AG04450 (cell line): ENCODE results near the gene C8G. TPM values are rescaled to one million over a fixed set of nuclear protein-coding genes. Genes with fewer than 3 reads are reported as not detected.

ENCODE experiments used
- CTCF ChIA-PET: fragments of 300-600, 350-600 bp; formaldehyde crosslinking; extraction: SDS; loops from one replicate; lab custom pipeline; 2022; ENCODE audit warnings: antibody characterized with exemption, inconsistent platforms; lab: Charles Lee
- POLR2A ChIA-PET: fragments of 350-600 bp; formaldehyde crosslinking; extraction: SDS; loops from one replicate; lab custom pipeline; 2021; ENCODE audit warnings: antibody characterized with exemption, inconsistent platforms; lab: Yijun Ruan, JAX
- DNase-seq: peaks from one replicate; pipeline ENCODE4 v3.0.0-alpha.2; 2011; ENCODE audit warnings: low read depth, low spot score
- H3K27ac ChIP-seq: one replicate; pipeline ENCODE4 v1.5.1; 2012; ENCODE audit warnings: low read depth, low read length, control low read depth
- H3K27me3 ChIP-seq: one replicate; pipeline ENCODE4 v1.6.0; 2012; ENCODE audit warnings: low read length; ENCODE audit not compliant: control insufficient read depth, insufficient read depth
- H3K4me3 ChIP-seq: 2 replicates; pipeline ENCODE4 v1.5.1; 2011; ENCODE audit warnings: mild to moderate bottlenecking, low read depth, low read length, control low read depth
- H3K9me3 ChIP-seq: 2 replicates; pipeline ENCODE4 v1.5.1; 2012; ENCODE audit warnings: low read length; ENCODE audit not compliant: control insufficient read depth, insufficient read depth
- CTCF ChIP-seq: IDR thresholded peaks from 2 replicates; pipeline ENCODE4 v1.5.1; 2011; ENCODE audit warnings: low read depth, low read length, control low read depth, inconsistent platforms
- polyA plus RNA-seq: library from polyadenylated mRNA; depleted of rRNA; stranded (reverse); fragments of >200 nt; gene quantifications from 2 replicates; pipeline ENCODE4 v1.2.3, GENCODE V29; 2011

The C8G gene
- polyA plus RNA-seq, 1 experiment: 0.41 TPM

GRCh38 chr9:136952876-136953770, 8.1 kb downstream of the C8G start:
- TF ChIP-seq CTCF: no peak
- H3K4me3 ChIP-seq: no peak overlapping the region
- H3K27ac ChIP-seq: no peak overlapping the region
- H3K27me3 ChIP-seq: peaks cover 8% of the 10 kb centered on the region
- no peak for DNase-seq
- ChIA-PET POLR2A (no interaction called here), CTCF (interaction anchor here (1.4 kb wide), 1 partner anchor 82 kb away, joined by 6 read pairs; no protein-coding TSS in a partner anchor)
- no peaks in the 10 kb centered on the region; the same call in 1 of the 2 replicates for H3K9me3 ChIP-seq

GRCh38 chr9:136953771-136954269, 8.8 kb downstream of the C8G start:
- no peaks in the 10 kb centered on the region; the same call in 1 of the 2 replicates for H3K9me3 ChIP-seq
- H3K4me3 ChIP-seq: no peak overlapping the region
- CTCF ChIA-PET: interaction anchor here (1.5 kb wide), 1 partner anchor 76 kb away, joined by 7 read pairs; no protein-coding TSS in a partner anchor
- DNase-seq: no peak
- no peak overlapping the region for H3K27ac ChIP-seq
- POLR2A ChIA-PET: no interaction called here
- peaks cover 12% of the 10 kb centered on the region for H3K27me3 ChIP-seq
- TF ChIP-seq CTCF: no peak

GRCh38 chr9:136954270-136955083, 9.4 kb downstream of the C8G start:
- no peak for TF ChIP-seq CTCF
- Histone ChIP-seq H3K27ac (no peak overlapping the region), H3K27me3 (peaks cover 12% of the 10 kb centered on the region), H3K4me3 (no peak overlapping the region), H3K9me3 (no peaks in the 10 kb centered on the region; the same call in 1 of the 2 replicates)
- DNase-seq: no peak
- CTCF ChIA-PET: interaction anchor here (1.5 kb wide), 1 partner anchor 75 kb away, joined by 7 read pairs; no protein-coding TSS in a partner anchor
- POLR2A ChIA-PET: no interaction called here

GRCh38 chr9:136955202-136955942, 10.3 kb downstream of the C8G start:
- no peak for DNase-seq
- Histone ChIP-seq H3K27ac (no peak overlapping the region), H3K4me3 (no peak overlapping the region), H3K9me3 (no peaks in the 10 kb centered on the region; the same call in 1 of the 2 replicates), H3K27me3 (peaks cover 14% of the 10 kb centered on the region)
- no peak for TF ChIP-seq CTCF
- POLR2A ChIA-PET: no interaction called here
- CTCF ChIA-PET: interaction anchor here (1.5 kb wide), 1 partner anchor 74 kb away, joined by 7 read pairs; no protein-coding TSS in a partner anchor
